Body of pancreas (tissue), 4 donors: ENCODE measurements around the gene ZNF808.

Experiments used
- POLR2A ChIP-seq, 3 donors: fragments of 450-650 bp; IDR thresholded peaks; one replicate each; pipeline ENCODE4 v1.6.1; 2016; ENCODE audit warnings: antibody characterized with exemption in 3 of 3, mild to moderate bottlenecking in 2 of 3
- TF ChIP-seq, protein P1 (sequence below), 7 experiments: fragments of 450-650 bp in 4 of 7; fragments of 200-600 bp in 3 of 7; sonication (generic) in 3 of 7; IDR thresholded peaks; one replicate each; pipeline ENCODE4 v1.5.1; 2016 to 2019; ENCODE audit warnings: antibody characterized with exemption in 7 of 7

DNA sequence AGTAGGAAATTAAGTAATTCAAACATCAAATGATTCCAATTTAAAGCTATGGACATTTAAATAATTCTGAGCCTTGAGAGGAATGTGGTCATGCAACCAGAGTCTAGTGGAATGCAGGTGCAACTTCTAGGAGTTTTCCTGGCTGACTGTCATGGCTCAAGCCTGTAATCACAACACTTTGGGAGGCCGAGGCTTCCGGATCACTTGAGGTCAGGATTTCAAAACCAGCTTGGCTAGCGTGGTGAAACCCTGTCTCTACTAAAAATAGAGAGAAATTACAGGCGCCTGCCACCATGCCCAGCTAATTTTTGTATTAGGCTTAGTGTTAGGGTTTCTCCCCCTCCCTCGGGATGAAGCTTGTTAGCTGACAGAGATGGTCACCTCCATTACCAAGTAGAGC, 6.4 kb downstream of the ZNF808 start:
- TF ChIP-seq, protein P1, sequence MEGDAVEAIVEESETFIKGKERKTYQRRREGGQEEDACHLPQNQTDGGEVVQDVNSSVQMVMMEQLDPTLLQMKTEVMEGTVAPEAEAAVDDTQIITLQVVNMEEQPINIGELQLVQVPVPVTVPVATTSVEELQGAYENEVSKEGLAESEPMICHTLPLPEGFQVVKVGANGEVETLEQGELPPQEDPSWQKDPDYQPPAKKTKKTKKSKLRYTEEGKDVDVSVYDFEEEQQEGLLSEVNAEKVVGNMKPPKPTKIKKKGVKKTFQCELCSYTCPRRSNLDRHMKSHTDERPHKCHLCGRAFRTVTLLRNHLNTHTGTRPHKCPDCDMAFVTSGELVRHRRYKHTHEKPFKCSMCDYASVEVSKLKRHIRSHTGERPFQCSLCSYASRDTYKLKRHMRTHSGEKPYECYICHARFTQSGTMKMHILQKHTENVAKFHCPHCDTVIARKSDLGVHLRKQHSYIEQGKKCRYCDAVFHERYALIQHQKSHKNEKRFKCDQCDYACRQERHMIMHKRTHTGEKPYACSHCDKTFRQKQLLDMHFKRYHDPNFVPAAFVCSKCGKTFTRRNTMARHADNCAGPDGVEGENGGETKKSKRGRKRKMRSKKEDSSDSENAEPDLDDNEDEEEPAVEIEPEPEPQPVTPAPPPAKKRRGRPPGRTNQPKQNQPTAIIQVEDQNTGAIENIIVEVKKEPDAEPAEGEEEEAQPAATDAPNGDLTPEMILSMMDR (IDR thresholded peaks at IDR 0.05), result no peak
- no peak for TF ChIP-seq POLR2A (IDR thresholded peaks at IDR 0.05)
